HG03196 (cell line): Measurements from ENCODE around the gene ANGPTL2.

Experiments used
- ATAC-seq: cut with Tn5 transposase; IDR thresholded peaks from one replicate; pipeline ENCODE4 v1.9.1; 2021; ENCODE audit not compliant: unreplicated experiment

The ANGPTL2 gene

DNA sequence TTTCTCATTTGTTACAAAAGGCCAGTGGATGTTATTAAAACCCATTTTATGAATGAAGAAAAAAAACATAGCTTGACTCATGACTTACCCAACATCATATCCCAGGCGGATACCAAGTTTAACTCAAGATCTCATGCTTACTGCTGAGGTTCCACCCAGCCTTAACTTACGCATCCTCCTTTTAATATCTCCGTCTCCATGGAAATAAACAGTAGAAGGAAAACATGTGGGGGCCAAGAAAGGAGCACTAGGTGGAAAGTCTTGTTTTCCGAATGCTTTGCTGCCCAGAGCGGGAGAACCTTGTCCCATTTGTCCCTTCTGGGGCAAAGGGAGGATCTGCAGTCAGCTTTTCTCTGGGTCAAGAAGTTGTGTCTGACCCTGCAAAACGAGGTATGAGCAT lies 44.1 kb downstream of the ANGPTL2 start:
- ATAC-seq: no peak

- ATAC-seq: no peak
Measured at GRCh38 chr9:127077644-127077946, 44.8 kb downstream of the ANGPTL2 start.

- ATAC-seq: no peak
Measured at GRCh38 chr9:127076860-127077643, 45.4 kb downstream of the ANGPTL2 start.

- ATAC-seq: no peak
Measured at GRCh38 chr9:127075624-127076372, 46.6 kb downstream of the ANGPTL2 start.

DNA sequence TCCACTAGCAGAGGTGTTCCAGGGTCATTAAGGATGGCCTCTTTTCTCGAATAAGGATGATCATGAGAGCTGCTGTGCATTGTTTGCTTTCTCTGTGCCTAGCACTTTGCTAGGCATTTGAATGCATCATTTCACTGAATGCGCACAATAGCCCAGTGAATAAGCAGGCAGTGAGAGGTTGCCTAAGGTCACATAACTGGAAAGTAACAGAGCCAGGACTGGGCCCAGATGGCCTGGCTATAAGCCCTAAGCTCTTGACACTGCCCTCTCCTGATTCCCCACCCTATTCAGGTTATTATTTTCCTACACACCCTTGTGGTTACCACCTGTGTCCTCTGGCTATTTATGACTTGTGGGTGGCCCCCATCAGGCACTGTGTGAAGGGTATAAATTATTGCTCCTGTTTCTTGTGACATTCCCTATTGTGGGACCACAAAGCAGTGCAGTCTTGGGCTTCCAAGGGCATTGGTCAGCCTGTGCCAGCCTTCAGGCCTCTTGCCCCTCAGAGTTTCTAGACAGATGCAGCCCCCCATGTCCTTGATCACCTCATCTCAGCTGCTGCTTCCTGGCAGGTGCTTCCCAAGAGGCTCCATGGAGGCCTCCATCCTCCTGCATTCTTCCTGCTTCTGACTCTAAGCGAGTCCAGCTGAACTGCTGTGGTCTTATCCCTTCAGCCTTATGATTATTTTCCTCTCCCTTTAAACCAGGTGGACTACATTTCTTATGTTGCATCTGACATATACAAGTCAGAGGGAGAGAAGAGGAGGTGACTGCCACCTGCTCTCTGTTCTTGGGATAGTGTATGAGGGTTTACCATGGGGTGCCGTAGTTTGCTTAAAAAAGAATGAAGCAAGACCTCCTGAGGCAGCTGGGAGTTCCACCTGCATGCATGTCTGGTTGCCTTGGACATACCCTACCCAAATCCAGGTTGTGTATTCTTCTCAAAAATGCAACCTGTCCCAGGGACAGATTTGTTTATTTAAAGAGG lies 47.6 kb downstream of the ANGPTL2 start:
- ATAC-seq: no peak

DNA sequence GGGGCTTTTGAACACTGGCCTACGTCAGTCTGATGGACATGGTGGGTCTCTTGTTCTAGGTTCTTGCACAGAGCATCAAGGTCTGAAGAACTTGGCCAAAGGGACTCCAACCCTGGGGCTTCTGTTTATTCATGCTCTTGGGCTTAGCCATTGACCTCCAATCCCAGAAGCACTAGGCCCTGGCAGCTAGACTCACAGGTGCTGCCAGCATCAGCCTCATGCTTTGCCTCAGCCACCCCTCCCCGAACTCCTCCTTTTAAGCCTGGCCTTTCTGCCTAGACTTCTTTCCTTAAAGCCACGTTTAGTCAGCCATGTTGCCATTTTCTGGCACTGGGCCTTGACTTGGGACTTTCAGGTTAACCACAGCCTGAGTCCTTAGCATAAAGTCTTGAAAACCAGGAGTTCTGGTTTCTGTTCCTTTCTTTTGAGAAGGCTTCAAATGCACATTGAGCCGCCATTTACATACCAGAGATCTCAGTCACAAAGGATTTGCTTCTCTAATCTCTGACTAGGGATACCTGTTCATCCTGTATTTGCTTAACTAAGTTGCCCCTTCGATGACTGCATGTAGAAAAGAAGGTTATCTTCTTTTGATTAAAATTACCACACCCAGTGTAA lies 54.7 kb downstream of the ANGPTL2 start:
- ATAC-seq: no peak

GRCh38 chr9:127066851-127067136 lies 55.6 kb downstream of the ANGPTL2 start:
- no peak for ATAC-seq

GRCh38 chr9:127066060-127066850 lies 56.2 kb downstream of the ANGPTL2 start:
- no peak for ATAC-seq

DNA sequence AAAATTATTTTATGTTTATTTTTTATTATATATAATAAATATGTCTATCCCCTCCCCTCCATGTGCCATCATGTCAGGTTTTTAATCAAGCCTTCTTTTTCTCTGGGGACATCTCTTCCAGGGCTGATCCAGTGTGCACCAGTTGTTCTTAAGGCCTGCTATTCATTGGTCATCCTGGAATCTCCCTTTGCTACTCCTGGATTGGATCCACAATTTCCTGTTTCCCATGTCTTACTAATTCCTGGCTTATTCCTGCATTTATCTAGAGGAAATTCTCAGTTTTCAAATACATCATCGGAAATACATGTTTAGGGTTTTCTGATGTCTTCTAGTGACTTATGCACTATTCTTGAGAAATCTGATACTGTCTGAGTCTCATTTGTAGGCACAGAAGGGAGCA lies 56.8 kb downstream of the ANGPTL2 start:
- ATAC-seq: no peak

- no peak for ATAC-seq
Measured at GRCh38 chr9:127064335-127064734, 58.1 kb downstream of the ANGPTL2 start.

DNA sequence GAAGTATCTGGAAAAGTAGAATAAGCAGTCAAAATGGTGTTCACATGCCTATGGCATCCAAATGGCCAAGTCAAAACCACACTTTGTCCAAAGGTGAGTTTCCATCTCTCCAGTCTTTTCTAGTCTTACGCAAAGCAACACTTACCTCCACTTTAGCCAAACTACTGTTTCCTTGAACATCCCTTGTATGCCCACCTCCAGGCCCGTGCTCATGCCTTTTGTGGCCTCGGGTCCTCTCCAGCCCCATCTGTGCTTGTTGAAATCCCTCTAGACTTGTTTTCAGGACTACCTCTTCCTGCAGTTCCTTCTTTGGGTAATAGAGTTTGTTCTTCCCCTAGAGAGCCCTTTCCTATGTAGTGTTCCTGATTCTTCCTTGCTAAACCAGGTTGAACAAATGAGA lies 61.0 kb downstream of the ANGPTL2 start:
- ATAC-seq: no peak

GRCh38 chr9:127059765-127060361 lies 62.6 kb downstream of the ANGPTL2 start:
- ATAC-seq: no peak

GRCh38 chr9:127059030-127059429 lies 63.4 kb downstream of the ANGPTL2 start:
- ATAC-seq: no peak

GRCh38 chr9:127058645-127059021 lies 63.8 kb downstream of the ANGPTL2 start:
- ATAC-seq: no peak

DNA sequence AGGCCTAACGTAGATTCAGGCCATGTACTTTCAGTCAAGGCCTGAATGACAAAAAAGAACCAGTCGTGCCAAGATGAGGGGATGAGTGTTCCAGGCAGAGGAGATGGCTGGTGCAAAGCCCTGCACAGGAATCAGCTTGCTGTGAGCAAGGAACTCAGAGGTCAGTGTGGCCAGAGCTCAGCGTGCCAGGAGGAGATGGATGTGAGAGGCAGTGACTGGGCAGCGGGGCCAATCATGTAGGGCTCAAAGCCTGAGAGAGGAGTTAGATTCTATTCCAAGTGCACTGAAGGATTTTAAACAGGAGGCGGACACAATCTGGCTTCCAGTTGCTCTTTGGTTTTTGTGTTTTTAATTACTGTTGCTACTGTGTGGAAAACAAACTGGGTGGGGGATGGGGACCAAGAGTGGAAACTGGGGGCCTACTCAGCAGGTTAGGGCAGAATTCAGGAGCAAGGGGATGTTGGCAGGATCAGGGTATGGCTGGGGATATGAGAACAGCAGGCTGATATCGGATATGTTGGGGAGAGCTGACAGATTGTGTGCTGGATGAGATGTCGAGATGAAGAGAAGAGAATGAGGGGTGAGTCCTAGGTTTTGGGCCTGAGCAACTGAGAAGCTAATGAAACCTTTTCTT lies 64.3 kb downstream of the ANGPTL2 start:
- no peak for ATAC-seq

DNA sequence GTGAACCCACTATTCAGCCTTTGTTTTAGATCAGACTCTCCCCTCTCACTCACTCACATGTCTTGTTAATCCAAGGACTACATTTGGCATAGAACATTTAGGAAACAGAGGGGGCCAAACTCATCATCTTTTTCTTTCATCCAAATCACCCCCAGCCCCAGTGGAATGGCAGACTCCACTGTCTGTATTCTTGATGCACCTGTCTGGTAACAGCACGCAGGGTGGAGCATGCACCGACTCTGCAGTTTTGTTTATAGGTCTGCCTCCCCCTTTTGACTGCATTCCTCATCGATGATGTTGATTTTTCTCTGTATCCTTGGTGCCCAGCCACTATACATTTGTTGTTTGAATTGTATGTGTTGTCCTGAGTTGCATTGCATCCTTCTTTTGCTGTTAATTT lies 66.0 kb downstream of the ANGPTL2 start:
- no peak for ATAC-seq

- ATAC-seq: no peak
Measured at GRCh38 chr9:127055745-127056402, 66.6 kb downstream of the ANGPTL2 start.

- ATAC-seq: no peak
Measured at GRCh38 chr9:127053960-127054359, 68.5 kb downstream of the ANGPTL2 start.
